Thyroid gland (tissue), 4 donors: ENCODE results near the gene MYO1G. TPM values are rescaled to one million over a fixed set of nuclear protein-coding genes. Genes with fewer than 3 reads are reported as not detected.

Experiments used
- DNase-seq, 2 donors: peaks; one replicate each; pipeline ENCODE4 v3.0.0-alpha.2; 2019
- H3K27ac ChIP-seq, 3 donors: fragments of 200-600 bp; sonication (generic); 1 replicate in 2 of 3; 2 replicates in 1 of 3; pipeline ENCODE4 v1.5.1; 2016 to 2019; ENCODE audit warnings: mild to moderate bottlenecking in 1 of 3, moderate library complexity in 1 of 3
- H3K27me3 ChIP-seq: fragments of 200-600 bp; sonication (generic); one replicate; pipeline ENCODE4 v1.5.1; 2019
- H3K36me3 ChIP-seq, 2 donors: fragments of 200-600 bp; sonication (generic); one replicate each; pipeline ENCODE4 v1.5.1; 2016 to 2019
- H3K4me1 ChIP-seq, 2 donors: fragments of 200-600 bp; sonication (generic); one replicate each; pipeline ENCODE4 v1.5.1; 2017 to 2019
- H3K4me3 ChIP-seq, 3 donors: fragments of 200-600 bp; sonication (generic); replicated peaks in 1 of 3; 1 replicate in 2 of 3; 2 replicates in 1 of 3; pipeline ENCODE4 v1.5.1; 2016; ENCODE audit warnings: mild to moderate bottlenecking in 1 of 3
- H3K9me3 ChIP-seq: fragments of 200-600 bp; sonication (generic); one replicate; pipeline ENCODE4 v1.5.1; 2017
- POLR2A ChIP-seq, 2 donors: fragments of 450-650 bp; IDR thresholded peaks; one replicate each; pipeline ENCODE4 v1.6.1; 2017; ENCODE audit warnings: antibody characterized with exemption in 2 of 2, mild to moderate bottlenecking in 2 of 2, moderate library complexity in 1 of 2
- WGBS, 2 donors: methylation state at CpG; one replicate each; pipeline ENCODE4 v1.1.5; 2017; 5-methylcytosine and 5-hydroxymethylcytosine counted together
- intact Hi-C: fragments of 100-400 bp; cut with DNase I; formaldehyde crosslinking; loops from one replicate; pipeline ENCODE4 v1.15.1; 2023
- total RNA-seq, 4 donors: library from RNA; depleted of rRNA; stranded (reverse); fragments of >200 nt; gene quantifications; one replicate each; pipeline ENCODE4 v1.2.3, GENCODE V29; 2016
- TF ChIP-seq, protein P1 (sequence below), 6 experiments: fragments of 200-600 bp in 3 of 6; fragments of 450-650 bp in 3 of 6; sonication (generic) in 3 of 6; IDR thresholded peaks; one replicate each; pipeline ENCODE4 v1.5.1; 2016 to 2019; ENCODE audit warnings: antibody characterized with exemption in 6 of 6, mild to moderate bottlenecking in 2 of 6, inconsistent platforms in 1 of 6, moderate library complexity in 1 of 6

Gene MYO1G
- total RNA-seq, 4 donors from 2014 or later = 0.78 to 3.8 (median 2.0) TPM

GRCh38 chr7:44914992-44915607 lies 63.7 kb downstream of the MYO1G start:
- 43 to 55% methylated on average over 10 of the region's 10 CpGs for WGBS, 2 donors
- H3K36me3 ChIP-seq = no peaks in the 10 kb centered on the region
- intact Hi-C loops = no loop called here
- DNase-seq = peak; percentile 77 to 80
- H3K4me3 ChIP-seq = no peak overlapping the region
- TF ChIP-seq, protein P1, sequence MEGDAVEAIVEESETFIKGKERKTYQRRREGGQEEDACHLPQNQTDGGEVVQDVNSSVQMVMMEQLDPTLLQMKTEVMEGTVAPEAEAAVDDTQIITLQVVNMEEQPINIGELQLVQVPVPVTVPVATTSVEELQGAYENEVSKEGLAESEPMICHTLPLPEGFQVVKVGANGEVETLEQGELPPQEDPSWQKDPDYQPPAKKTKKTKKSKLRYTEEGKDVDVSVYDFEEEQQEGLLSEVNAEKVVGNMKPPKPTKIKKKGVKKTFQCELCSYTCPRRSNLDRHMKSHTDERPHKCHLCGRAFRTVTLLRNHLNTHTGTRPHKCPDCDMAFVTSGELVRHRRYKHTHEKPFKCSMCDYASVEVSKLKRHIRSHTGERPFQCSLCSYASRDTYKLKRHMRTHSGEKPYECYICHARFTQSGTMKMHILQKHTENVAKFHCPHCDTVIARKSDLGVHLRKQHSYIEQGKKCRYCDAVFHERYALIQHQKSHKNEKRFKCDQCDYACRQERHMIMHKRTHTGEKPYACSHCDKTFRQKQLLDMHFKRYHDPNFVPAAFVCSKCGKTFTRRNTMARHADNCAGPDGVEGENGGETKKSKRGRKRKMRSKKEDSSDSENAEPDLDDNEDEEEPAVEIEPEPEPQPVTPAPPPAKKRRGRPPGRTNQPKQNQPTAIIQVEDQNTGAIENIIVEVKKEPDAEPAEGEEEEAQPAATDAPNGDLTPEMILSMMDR (IDR thresholded peaks at IDR 0.05) = no peak
- TF ChIP-seq POLR2A (IDR thresholded peaks at IDR 0.05) = no peak
- H3K27me3 ChIP-seq = no peaks in the 10 kb centered on the region
- H3K4me1 ChIP-seq = peaks cover 15 to 37% of the 10 kb centered on the region in 2 donors
- no peaks in the 10 kb centered on the region for H3K9me3 ChIP-seq
- peak overlapping the region; percentile 0 to 53 (median 26) for H3K27ac ChIP-seq

DNA sequence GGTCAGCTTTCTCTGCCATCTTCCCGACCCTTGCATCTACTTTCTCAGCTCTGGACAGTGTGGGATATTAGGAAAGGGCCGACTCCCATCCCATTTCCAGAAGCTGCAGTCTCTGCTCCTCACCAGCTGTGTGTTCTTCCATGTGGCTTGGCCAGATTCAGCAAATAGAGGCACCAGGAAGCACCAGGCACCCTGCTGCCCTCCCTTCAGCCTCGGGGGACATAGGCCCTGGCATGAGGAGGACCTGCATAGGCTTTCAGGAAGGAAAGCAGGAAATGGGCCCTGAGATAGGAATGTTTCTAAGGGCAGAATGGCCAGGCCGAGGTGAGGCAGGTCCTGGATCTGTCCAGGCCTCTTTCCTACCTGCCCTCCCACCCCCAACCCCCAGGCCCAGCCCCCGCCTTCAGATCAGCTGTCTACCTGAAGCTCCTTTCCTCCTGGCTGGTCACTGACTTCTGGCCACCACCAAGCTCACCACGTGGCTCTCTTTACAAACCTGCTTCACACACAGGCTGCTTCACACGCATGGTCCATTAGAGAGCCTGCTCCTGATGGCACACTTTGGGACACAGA lies 66.0 kb downstream of the MYO1G start:
- 30 to 44% methylated on average over 4 to 7 of the region's 7 CpGs for WGBS, 2 donors

More for the DNA sequence above, 66.0 kb downstream of the MYO1G start:
- H3K27ac ChIP-seq = peak overlapping the region; percentile 61 to 94 (median 74)
- TF ChIP-seq, protein P1 (IDR thresholded peaks at IDR 0.05) = no peak
- peak in 1 of 2 donors; percentile 33 for TF ChIP-seq POLR2A (IDR thresholded peaks at IDR 0.05)
- H3K9me3 ChIP-seq = no peaks in the 10 kb centered on the region
- H3K27me3 ChIP-seq = no peaks in the 10 kb centered on the region
- no peak overlapping the region for H3K4me3 ChIP-seq
- peaks cover 15 to 44% of the 10 kb centered on the region in 2 donors for H3K4me1 ChIP-seq
- peak; percentile 89 to 93 for DNase-seq
- H3K36me3 ChIP-seq = no peaks in the 10 kb centered on the region
- intact Hi-C loops = no loop called here

Other genes with a start within 250 kb of the MYO1G start
- 10 to 100 TPM; 43.1 to 57.7 (median 49.8) TPM for gene ZMIZ2, start 230.2 kb downstream of the MYO1G start, total RNA-seq
- gene PPIA, start 182.3 kb downstream of the MYO1G start, total RNA-seq = 1,000 to 10,000 TPM; 1,021 to 2,051 (median 1,545) TPM
- gene H2AZ2, start 130.9 kb downstream of the MYO1G start, total RNA-seq = 100 to 1,000 TPM; 126 to 198 (median 144) TPM
- 10 to 100 TPM; 25.6 to 47.4 (median 31.5) TPM for gene PURB, start 93.5 kb downstream of the MYO1G start, total RNA-seq
- 10 to 100 TPM; 19.4 to 29.2 (median 24.3) TPM for gene CCM2, start 21.2 kb upstream of the MYO1G start, total RNA-seq
- gene NACAD, start 110.0 kb upstream of the MYO1G start, total RNA-seq = 1 to 10 TPM in 2 of 4 donors, under 1 TPM in 2; 0.54 to 2.3 (median 0.88) TPM
- gene TBRG4, start 132.7 kb upstream of the MYO1G start, total RNA-seq = 10 to 100 TPM; 40.0 to 57.6 (median 49.3) TPM
- gene RAMP3, start 178.8 kb upstream of the MYO1G start, total RNA-seq = 100 to 1,000 TPM in 1 of 4 donors, 10 to 100 TPM in 3; 40.1 to 145 (median 73.1) TPM